Nucleus accumbens (tissue), 56 donors: ENCODE results near the gene CEP68.

Source experiments
- DNase-seq, 56 donors: peaks; one replicate each; lab custom pipeline; 2025; lab: John Stamatoyannopoulos, UW

The CEP68 gene

DNA sequence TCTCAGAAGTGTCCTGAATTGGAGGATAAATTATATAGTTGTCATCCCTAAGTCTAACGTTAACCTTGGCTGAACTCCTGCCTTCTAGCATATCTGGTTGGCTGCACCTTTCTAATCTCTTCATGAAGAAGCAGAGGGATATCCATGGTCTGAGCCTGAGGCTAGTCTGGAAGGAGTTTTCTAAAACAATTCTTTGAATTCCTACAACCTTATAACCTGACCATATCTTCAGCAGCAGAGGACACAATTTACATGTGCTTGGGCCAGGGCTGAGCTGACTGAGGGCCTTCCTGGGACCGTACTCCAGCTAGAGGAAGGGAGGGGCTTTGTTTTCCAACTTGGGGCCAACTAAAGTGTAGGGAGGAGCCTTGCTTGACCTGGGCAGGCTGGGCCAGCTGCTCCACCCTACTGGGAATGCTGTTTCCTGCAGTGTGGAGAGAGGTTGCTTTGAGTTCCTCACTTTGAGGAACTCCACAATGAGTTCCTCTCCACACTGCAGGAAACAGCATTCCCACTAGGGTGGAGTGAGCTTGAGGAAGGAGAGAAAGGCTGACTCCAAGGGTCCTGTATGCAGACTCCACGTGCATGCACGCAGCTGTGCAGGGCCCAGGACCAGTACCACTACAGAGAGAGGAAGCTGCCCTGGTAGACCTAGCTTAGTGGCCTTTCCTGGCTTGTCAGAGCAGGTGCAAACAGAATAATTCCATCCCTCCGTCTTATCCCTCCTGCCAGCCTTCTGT is 19.6 kb downstream of the CEP68 start:
- DNase-seq: no peak

DNA sequence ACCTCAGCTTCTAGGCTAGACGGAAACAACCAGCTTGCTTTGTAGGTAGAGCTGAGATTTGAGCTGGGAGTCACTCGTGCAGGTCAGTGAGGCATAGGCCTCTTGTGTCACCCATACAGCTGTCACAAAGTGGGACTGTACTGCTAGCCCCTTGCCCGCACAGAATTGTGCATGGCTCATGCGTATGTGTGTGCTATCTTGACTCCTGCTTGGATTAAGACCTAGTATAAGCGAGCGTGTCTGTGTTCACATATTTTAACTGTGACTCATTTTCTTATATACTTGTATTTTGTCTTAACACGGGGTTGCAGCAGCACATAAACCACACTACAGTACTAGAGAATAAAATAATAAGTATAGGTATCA is 20.1 kb downstream of the CEP68 start:
- no peak for DNase-seq

DNA sequence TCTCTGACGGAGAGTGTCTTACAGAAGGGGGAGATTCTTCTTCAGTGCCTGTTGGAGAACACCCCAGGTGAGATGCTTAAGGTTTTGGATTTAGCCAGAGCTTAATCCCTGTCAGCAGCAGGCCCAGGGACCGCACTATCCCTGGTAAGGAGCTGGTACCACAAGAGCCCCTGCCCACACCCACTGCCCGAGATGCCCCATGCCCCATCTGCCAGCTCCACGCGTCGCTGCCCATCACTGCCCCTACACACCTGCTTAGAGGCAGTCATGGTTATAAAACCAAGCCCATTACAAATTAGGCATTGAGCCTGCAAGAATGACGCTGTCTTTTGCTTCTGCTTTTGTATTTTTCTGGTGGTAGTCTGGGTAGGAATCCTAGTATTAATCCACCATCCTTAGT is 21.7 kb downstream of the CEP68 start:
- no peak for DNase-seq

- DNase-seq: no peak
Observed at GRCh38 chr2:65079017-65079416, 22.8 kb downstream of the CEP68 start.

GRCh38 chr2:65081232-65081685 is 25.0 kb downstream of the CEP68 start:
- DNase-seq: peak in 2 of 56 donors; percentile 11 to 21

DNA sequence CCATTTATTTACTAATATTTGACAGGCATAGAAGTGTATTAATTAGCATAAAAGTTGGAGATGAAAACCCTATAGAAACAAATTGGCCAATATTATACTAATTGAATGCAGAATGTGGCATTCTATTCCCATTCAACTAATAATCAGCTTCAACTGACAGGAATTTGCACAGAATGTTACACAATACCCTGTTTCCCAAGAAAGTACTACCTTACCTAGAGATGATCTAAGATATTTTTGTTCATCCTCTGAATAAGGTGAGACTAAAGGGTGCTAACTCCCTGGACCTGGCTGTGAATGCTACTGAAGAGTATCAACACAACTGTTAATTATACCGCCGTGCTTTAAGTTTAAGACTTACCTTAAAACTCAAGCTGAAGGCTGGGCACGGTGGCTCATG is 28.9 kb downstream of the CEP68 start:
- no peak for DNase-seq

DNA sequence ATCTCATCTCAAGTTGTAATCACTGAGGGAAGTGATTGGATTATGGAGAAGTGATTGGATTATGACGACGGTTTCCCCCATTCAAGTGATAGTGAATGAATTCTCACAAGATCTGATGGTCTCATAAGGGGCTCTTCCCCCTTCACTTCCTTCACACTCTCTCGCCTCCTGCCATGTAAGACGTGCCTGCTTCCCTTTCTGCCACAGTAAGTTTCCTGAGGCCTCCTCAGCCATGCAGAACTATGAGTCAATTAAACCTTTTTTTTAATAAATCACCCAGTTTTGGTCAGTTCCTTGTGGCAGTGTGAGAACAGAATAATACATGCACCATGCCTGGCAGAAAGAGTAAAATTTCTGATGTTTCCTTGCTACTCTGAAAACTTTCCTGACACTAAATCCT is 36.6 kb downstream of the CEP68 start:
- DNase-seq: no peak

DNA sequence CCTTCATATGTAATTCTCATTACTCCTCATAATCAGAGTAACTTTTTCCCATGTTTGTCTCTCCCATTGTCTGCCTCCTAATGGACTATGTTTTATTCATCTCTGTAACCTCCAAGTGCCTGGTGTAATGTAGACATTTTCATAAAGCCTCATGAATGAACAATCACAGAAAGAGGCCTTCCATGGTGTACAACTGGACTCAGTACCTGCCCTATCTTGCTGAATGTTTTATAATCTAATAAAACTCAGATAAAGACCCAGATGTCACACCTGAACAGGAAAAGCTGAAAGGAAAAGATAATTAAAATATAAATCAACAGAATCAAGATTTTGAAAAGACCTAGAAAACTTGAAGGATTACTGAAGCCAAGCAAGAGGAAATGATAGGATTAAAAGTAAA is 37.0 kb downstream of the CEP68 start:
- no peak for DNase-seq

DNA sequence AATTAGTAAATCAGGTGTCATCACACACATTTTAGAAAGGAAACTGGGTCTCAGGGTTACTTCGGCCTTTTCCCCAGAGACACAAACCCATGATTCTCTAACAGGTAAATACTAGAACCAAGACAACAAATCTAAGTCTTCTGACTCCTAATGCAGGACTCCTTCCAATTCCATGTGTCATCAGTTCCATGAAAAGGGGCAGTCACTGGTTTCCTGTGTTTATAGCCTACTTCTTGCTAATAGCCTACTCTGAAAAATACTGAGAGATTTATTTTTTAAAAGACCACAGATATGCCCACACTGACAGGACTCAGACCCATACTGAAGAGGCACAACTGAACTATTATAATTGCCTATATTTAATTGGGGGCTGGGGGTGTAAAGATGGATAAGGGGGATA is 40.7 kb downstream of the CEP68 start:
- no peak for DNase-seq

- DNase-seq: no peak
Observed at GRCh38 chr2:65097844-65098243, 41.6 kb downstream of the CEP68 start.

DNA sequence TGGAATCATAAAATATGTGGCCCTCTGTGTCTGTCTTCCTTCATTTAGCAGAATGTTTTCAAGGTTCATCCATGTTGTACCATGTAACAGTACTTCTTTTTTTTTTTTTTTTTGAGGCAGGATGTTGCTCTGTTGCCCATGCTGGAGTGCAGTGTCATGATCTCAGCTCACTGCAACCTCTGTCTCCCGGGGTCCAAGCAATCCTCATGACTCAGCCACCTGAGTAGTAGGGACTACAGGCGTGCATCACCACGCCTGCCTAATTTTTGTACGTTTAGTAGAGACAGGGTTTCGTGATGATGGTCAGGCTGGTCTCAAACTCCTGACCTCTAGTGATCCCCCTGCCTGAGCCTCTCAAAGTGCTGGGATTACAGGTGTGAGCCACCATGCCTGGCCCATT is 42.5 kb downstream of the CEP68 start:
- DNase-seq: no peak

- DNase-seq: no peak
Observed at GRCh38 chr2:65101071-65101470, 44.9 kb downstream of the CEP68 start.

- DNase-seq: peak in 6 of 56 donors; percentile 4 to 20 (median 8)
Observed at GRCh38 chr2:65103013-65103715, 46.9 kb downstream of the CEP68 start.

DNA sequence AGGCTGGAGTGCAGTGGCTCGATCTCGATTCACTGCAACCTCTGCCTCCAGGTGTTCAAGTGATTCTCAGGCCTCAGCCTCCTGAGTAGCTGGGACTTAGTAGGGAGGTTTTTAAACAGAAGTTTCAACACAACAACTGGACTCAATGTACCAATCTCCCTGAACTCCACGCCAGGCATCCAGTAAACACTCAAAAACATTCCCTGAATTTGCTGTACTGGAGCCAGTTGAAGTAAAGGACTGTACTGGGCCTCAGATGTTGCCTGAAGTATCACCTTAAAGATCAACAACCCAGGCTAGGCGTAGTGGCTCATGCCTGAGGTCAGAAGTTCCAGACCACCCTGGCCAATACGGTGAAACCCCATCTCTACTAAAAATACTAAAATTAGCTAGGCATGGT is 51.3 kb downstream of the CEP68 start:
- DNase-seq: no peak

DNA sequence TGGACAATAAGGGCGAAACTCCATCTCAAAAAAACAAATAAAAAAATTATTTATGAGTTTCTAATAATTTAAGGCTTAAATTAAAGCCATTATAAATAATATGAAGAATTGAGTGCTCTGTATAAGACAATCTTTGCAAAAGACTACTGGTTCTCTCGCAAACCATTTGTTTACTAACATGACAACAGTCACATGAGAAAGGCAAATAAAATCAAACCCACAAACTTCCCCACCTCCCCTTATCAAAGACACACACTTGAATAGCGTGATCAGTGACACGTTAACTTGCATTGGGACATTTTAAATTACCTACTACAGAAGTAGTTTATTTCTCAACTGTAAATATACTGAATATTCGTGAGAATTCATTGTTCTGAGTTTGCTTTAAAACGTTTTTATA is 52.6 kb downstream of the CEP68 start:
- no peak for DNase-seq

GRCh38 chr2:65112633-65113032 is 56.4 kb downstream of the CEP68 start:
- no peak for DNase-seq

- DNase-seq: no peak
Observed at GRCh38 chr2:65113229-65113628, 57.0 kb downstream of the CEP68 start.

DNA sequence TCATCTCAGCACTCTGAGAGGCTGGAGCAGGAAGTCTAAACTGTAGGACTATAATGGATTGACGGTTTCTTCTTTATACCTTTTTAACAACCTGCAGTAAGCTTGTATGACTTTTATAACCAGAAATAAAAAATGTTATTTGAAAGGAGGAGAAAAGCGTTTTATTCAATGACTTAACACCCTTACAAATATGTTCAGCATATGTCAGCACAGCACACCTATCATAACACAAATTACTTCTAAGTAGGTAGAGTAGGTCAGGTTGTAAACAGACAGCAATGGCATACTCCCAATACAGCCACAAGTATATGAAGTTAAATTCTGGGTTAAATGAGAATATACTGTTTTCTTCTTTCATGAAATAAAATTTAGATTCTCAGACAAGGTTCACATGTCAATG is 57.6 kb downstream of the CEP68 start:
- no peak for DNase-seq

DNA sequence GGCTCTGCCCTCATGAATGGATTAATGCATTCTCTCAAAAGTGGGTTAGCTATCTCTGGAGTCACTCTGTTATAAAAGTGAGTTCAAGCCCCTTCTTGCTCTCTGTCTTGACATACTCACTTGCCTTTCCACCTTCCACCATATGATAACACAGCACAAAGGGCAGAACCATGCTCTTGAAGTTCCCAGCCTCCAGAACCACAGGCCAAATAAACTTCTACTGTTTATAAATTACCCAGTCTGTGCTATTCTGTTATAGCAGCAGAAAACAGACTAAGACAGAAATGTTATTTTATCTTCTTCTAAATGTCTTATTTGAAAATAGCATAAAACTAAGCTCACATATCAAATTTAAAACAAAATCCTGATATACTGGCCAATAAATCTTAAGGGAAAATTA is 58.7 kb downstream of the CEP68 start:
- no peak for DNase-seq

DNA sequence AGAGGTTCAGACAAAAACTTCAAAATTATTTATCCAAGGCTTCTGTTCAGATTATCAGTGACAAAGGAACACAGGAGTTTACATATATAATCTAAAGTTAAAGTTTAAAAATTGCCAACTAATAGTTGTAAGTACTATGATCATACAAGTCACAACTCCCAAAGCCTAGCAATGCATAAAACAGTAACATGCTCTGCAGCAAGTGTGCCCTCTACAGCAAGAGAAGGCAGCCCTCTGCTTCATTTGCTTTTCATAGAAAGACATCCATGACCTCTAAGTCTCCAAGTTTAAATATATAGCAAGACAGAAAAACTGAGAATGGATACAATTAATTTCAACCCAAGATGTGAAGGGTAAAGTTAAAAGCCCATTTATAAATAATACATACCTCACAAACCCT is 60.4 kb downstream of the CEP68 start:
- DNase-seq: no peak

DNA sequence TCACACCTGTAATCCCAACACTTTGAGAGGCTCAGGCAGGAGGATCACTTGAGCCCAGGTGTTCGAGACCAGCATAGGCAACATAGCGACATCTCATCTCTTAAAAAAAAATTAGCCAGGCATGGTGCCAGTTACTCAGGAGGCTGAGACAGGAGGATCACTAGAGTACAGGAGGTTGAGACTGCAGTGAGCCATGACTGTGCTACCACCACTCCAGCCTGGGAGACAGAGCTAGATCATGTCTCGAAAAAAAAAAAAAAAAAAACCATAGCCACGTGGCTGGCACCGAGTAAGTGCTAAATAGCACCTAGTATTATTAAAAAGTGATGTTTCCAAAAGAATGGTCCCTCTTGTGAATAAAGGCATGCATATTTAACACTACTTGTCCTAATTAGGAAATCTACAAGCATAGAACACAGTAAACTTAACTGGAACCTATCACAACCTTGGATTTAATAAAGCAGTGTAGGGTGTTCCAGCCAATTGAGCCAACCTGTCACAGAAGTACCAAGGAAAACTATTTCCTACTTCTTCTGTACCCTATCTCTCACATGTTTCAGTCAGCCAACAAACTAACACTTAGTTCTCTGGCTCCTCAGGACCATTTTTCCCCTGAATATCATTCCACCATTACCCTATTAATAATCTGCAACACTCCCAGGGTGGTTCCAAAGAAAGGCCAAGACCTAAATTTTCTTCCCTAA is 64.9 kb downstream of the CEP68 start:
- no peak for DNase-seq

- DNase-seq: no peak
Observed at GRCh38 chr2:65122313-65122712, 66.1 kb downstream of the CEP68 start.
